Measurements from ENCODE around the gene AMH. TPM values are rescaled to one million over a fixed set of nuclear protein-coding genes. Genes with fewer than 3 reads are reported as not detected.

The AMH gene
- total RNA-seq, 1 donor: 2.2 TPM

DNA sequence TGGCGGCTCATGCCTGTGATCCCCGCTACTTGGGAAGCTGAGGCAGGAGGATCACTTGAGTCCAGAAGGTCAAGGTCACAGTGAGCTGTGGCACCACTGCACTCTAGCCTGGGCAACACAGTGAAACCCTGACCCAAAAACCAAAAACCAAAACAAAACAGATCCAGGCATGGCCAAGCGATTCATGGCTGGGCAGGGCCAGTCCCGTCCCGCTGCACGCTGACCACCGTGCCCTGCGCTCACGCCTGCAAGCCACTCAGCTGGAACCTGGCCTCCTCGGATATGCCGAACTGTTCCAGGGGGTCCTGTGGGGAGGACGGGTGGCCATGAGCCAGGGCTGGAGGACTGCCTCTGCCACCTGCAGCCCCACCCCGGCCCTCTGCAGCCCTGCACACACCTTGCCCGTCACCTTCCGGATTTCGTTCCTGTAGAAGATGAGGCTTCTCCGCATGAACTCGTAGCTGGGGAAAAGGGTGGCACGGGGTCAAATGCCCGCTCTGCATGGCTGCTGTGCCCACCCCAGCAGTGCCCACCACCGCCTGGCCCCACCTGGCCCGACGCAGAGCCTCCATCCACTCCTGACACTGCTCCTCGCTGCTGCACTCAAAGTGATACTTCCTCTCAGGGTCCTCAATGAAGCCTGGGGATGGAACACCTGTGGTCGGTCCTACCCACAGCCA, 15.4 kb upstream of the AMH start:
- DNase-seq (ENCODE audit: low read depth in 2 of 3, low spot score in 2 of 3): no peak

DNA sequence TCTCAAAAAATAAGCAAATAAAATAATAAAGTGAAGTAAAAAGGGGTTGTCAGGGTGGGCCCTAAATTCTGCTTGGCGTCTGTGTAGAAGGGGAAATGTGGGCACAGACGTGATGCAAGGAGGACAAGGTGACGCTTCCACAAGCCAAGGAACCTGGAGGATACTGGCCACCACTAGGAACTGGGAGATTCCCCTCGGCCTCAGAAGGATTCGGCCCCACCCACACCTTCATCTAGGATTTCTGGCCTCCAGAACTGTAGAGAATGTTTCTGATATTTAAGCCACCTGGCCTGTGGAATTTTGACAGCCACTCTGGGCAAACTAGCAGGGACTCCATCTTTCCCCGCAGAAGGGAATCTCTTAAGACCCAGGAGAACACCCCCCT, 14.1 kb upstream of the AMH start:
- no peak for DNase-seq (ENCODE audit: low read depth in 2 of 3, low spot score in 2 of 3)

DNA sequence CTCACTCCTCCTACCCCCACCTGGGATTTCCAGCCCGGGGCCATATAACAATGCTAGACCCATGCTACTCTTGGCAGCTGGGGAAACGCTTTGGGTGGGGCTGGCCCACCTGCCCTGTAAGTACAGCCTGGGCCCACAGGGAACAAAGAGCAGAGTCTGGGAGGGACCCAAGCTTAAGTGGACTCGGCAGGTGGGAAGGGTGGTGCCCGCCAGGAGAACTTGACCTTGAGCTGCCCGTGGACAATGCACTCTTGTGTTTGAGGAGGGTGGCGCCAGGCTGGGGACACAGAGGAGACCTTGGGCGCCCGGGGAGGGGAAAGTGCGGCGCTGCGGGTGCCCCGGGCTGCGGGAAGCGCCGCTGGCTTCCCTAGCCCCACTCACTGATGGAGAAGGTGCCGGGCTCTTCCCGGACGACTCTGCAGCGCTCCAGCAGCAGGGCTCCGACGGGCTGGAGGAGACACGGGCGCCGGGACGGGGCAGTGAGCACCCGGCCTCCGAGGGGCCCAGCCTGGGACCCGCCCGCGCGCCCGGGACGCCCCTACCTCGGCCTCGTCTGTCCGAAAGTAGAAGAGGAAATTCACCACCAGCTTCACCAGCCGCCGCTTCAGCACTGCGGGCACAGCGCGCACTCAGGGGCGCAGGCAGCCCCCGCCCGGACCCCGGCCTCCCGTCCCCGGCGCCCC, 13.6 kb upstream of the AMH start:
- DNase-seq (ENCODE audit: low read depth in 2 of 3, low spot score in 2 of 3): no peak

DNA sequence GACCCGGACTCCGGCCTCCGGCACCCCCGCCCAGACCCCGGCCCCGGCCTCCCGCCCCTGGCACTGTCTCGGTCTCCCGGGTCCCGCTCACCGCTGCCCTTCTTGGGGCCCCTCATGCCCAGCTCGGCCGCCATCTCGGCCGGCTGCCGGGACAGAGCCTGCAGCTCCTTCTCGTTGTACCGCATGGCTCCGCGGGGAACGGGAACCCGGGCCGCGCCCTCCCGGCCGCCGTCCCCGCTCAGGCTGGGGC, 13.1 kb upstream of the AMH start:
- DNase-seq (ENCODE audit: low read depth in 2 of 3, low spot score in 2 of 3): no peak

DNA sequence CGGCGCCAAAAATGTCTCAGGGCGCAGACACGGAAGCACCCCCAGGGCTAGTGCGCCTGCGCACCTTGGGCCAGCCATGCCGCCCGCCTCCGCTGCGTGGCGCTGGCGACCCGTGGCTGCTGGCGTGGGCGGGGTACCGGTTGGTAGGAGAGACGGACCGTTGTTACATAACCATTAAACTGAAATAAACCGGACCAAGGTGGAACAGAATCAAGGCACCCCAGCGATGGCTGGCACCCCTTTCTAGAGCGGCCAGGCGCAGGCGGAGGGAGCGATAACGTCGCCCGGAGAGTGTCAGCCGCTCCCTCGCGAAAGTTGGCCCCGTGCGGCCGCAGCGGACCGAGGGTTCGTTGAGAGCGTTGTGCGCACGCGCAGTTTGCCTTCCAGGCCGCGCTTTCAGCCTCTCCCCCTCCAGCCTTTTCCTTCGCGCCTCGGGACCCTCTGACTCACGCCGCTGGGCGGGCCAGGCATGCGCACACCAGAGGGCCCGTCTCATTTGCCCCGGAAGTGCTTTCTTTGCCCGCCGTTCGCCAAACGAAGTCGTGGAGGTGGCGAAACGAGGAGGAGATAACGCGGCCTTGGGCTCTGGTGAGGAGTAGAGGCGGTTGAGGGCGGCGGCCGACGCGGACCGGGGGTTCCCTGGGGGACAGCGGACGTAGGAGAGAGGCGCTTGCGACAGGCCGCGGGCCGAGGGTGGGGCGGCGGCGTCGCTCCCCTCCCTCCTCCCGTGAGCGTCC, 12.6 kb upstream of the AMH start, which contains the start of the genes PLEKHJ1 and SF3A2:
PLEKHJ1 (minus strand) TSS at position 16 of the 737 bp plus-strand sequence. CDS start 81 bp downstream, outside the sequence.
SF3A2 (plus strand) TSS at position 511 of the 737 bp plus-strand sequence. CDS start 6,595 bp downstream, outside the sequence.
- peak; percentile 98 to 100 (median 99) for DNase-seq (ENCODE audit: low read depth in 2 of 3, low spot score in 2 of 3)

DNA sequence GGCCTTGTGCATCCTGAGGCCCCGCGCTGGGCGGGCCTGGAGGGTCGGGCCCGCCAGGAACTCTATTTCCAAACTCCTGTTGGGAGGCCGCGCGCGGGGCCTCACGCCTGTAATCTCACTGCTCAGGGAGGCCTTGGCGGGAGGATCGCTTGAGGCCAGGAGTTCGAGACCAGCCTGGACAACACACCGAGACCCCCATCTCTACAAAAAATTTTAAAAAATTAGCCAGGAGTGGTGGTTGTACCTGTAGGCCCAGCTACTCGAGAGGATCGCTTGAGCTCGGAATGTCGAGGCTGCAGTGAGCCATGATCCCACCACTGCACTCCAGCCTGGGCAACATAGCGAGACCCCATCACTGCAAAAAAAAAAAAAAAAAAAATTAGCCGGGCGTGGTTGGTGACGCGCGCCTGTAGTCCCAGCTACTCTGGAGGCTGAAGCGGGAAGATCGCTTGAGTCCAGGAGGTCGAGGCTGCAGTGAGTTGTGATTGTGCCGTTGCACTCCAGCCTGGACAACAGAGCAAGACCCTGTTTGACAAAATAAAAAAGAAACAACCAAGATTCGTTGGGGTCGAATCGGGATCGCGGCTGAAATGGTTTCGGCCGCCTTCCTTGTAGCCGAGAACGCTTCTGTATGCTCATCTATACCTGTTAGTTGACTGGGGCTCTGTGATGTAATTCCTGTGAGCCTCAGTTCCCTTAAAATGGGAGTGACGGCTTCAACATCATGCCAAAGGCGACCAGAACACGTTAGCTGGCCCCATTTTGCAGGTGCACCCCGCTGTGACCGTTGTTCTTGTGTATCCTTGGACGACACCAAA, 11.9 kb upstream of the AMH start:
- DNase-seq (ENCODE audit: low read depth in 2 of 3, low spot score in 2 of 3): no peak

DNA sequence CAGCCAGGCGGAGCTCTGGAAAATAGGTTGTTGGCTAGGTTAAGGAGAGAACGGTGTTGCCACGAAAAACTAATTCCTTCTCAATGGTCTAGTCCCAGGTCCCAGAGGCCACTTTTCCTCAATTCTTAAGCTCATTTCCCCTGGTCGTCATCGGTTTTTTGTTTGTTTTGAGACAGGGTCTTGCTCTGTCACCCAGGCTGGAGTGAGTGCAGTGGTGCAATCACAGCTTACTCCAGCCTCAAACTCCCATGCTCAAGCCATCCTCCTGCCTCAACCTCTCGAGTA, 11.3 kb upstream of the AMH start:
- no peak for DNase-seq (ENCODE audit: low read depth in 2 of 3, low spot score in 2 of 3)

DNA sequence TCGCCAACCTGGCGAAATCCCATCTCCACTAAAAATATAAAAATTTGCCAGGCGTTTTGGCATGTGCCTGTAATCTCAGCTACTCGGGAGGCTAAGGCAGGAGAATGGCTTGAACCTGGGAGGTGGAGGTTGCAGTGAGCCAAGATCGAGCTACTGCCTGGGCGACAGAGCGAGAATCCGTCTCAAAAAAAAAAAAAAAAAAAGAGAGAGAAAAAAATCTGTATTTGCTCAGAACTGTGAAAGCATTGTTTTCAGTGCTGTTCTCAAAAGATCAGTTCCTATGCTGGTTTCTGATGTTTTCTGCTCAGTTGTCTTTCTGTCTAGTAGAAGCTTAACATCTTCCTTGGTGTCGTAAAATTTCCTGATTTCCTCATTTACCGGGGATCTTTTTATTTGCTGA, 9.9 kb upstream of the AMH start:
- no peak for DNase-seq (ENCODE audit: low read depth in 2 of 3, low spot score in 2 of 3)

DNA sequence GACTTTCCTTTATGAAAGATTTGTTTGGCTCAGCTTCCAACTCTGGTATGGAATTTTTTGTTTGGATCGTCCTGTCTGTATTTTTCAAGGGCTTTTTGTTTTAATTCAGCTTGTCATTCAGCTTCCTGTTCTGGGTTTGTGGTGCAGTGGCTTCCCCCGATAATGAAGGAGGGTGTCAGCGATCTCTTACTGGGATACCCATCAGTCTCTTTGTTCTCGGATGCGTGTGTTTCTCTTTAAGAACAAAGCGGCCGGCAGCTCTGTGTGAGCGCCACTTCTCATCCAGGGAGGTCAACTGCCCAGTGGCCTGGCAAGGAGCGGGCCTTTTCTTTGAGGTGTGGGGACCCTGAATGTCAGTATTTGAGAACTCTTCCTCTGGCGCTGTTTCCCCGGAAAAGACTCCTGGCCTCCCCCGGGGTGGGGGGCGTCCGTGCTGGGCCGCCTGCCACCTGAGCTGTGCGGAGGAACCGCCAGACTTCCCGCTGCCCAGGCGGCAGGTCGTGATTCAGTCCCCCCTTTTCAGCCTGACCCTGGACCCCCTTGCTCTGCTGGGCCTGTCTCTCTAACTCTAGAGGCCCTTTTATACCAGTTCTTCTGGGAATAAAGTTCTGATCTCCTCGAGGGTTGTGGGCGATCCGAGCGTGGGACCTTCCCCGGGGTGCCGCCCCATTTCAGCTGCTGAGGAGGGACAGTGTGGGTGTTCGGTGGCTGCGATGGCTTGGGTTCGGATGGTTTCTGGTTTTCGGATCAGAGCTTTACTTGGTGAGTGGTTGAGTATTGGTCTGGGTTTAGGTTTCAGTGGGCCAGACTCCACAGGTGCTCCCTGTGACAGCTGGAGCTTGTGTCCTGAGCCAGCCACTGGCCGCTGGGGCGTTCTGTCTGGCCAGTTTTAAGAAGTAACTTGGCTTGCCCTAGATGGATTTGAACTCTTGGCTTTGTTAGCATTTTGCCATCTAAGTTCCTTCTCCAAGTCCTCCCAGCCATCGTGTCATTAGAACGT, 9.1 kb upstream of the AMH start:
- DNase-seq (ENCODE audit: low read depth in 2 of 3, low spot score in 2 of 3): peak in 2 of 3 donors; percentile 54 to 58

DNA sequence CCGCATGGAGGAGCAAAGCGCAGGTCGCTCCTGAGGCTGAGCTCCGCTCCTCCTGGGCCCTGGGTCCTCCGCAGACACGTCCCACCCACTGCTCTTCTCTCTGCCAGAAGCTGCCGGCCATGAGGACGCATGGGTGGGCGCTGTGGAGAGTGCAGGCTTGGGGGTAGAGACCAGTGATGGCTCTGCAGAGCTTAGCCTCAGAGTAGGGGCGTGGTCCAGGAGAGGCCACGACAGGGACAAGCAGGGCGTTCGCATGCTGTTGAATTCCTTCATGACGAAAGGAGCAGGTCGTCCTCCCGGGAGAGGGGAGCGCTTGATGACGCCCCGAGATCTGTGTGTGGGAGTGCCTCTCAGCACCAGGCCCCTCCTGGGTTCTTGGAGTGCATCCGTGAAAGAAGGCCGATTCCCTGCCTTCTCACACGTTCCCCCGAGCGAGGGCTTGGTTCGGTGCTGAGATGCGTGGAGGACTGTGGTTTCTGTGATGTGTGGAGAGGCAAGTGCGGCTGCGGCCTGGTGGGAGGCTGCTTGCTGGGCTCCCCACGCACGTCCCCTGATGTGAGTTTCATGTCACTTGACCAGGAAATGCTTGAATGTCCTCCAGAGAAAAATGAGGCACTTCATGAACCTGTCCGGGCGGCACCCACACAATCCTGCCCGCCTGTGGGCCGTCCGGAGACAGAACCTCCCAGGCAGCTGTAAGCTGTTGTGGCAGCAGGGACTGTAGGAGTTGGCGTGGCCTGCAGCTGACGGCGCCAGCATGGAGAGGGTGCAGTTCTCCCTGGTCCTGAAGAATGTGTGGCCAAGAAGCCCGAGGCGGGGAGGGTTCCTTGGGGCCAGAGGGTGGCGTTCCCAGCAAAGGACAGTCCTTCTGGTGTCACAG, 8.0 kb upstream of the AMH start:
- DNase-seq (ENCODE audit: low read depth in 2 of 3, low spot score in 2 of 3): no peak

DNA sequence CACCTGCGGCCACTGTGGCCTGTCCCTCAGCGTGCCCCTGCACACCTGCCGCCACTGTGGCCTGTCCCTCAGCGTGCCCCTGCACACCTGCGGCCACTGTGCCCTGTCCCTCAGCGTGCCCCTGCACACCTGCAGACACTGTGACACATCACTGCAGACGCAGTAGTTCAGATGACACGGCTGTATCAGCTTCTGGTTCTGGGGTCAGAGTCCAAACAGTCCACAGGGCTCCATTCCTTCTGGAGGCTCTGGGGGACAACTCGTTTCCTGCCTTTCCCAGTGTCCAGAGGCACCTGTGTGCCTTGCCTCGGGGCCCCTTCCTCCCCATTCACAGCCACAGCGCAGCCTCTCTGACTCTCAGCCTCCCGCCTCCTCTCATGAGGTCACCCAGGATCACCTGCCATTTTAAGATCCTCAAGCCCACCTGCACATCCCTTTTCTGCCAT, 7.0 kb upstream of the AMH start:
- no peak for DNase-seq (ENCODE audit: low read depth in 2 of 3, low spot score in 2 of 3)

DNA sequence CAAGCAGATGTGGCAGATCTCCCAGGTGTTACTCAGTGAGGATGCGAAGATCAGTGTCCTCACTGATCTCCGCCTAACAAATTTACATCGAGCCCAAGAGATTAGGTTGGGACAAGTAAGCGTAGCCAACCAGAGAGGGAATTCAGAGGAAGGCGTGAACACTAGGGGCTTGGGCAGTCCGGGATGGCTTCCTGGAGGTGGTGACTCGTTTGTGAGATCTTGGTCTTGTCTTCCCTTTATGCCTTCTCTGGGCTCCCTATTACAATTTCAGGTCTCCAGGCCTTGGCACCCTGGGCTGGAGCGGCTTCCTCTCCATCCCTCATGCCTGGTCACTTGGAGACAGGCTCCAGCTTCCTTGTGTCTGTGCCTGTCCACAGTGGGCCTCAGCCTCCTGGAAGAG, 6.3 kb upstream of the AMH start:
- DNase-seq (ENCODE audit: low read depth in 2 of 3, low spot score in 2 of 3): no peak

DNA sequence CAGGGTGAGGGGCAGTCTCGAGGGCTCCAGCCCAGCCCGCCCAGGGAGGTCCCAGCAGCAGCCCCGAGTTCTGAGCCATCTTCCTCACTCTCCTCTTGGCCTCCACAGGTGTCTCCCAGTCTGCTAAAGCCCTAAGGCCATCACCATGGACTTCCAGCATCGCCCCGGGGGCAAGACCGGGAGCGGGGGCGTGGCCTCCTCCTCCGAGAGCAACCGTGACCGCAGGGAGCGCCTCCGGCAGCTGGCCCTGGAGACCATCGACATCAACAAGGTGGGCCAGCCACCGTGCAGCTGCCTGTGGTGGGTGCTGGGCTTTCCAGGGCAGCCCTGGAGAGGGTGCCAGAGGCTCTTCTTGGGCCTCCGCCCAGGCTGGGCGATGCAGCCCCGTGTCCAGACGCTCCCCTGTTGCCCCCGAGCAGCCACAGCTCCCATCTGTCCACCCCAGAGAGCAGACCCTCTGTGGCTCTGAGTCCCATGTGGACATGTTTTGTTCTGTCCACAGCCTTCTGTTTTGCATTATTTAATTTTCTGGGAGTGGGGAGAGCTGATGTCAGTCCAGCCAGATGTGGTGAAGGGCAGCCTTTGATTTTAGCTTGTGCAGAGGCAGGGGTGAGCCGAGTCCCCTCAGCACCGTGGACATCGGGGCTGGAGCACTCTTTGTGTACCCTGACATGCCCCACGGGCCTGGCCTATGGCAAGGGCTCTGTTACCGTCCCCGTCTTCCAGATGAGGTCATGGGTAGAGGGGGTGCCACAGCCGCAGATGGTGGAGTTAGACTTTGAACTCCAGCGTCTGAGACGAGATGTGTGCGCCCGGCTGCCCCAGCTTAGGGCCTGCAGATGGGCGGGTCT, 5.6 kb upstream of the AMH start:
- no peak for DNase-seq (ENCODE audit: low read depth in 2 of 3, low spot score in 2 of 3)

DNA sequence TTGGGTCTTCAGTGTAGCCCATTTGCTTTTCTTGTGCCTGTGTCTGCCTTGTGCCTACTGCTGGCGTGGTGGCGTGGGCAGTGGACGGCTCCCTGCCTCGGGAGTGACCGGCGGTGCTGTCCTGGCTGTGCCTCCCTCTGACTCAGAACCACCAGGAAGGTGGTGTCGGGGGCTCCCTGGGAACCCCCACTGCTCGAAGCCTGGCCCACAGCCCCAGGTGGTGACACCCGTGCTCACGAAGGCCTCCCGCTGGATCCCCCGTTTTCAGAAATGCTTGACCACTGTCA, 5.1 kb upstream of the AMH start:
- no peak for DNase-seq (ENCODE audit: low read depth in 2 of 3, low spot score in 2 of 3)

DNA sequence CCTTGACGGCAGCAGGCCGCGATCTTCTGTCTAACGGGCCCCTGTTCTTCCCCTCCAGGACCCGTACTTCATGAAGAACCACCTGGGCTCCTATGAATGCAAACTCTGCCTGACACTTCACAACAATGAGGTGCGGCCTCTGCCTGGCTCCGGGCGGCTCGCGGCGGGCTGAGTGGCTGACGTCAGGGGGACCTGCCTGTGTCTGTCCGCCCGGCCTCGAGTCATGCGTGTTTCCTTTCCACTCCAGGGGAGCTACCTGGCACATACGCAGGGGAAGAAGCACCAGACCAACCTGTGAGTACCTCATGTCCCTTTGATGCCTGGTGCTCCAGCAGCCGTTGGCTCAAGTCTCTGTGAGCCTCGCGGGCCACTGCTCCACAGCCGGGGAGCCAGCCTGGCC, 4.6 kb upstream of the AMH start:
- no peak for DNase-seq (ENCODE audit: low read depth in 2 of 3, low spot score in 2 of 3)

DNA sequence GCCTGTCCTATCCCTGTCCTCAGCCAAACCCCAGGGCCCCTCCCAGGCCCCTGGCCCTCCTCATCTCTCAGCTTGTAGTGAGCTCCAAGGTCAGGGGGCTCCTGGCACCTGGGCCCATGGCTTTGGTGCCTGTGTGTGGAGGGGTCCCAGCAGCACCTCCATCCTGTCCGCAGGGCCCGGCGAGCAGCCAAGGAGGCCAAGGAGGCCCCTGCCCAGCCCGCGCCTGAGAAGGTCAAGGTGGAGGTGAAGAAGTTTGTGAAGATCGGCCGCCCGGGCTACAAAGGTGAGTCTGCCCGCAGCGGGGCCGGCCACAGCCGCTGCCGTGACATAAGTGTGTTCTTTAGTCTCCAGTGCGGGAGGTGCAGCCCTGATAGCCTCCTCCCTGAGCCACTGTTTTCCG, 3.9 kb upstream of the AMH start:
- no peak for DNase-seq (ENCODE audit: low read depth in 2 of 3, low spot score in 2 of 3)

DNA sequence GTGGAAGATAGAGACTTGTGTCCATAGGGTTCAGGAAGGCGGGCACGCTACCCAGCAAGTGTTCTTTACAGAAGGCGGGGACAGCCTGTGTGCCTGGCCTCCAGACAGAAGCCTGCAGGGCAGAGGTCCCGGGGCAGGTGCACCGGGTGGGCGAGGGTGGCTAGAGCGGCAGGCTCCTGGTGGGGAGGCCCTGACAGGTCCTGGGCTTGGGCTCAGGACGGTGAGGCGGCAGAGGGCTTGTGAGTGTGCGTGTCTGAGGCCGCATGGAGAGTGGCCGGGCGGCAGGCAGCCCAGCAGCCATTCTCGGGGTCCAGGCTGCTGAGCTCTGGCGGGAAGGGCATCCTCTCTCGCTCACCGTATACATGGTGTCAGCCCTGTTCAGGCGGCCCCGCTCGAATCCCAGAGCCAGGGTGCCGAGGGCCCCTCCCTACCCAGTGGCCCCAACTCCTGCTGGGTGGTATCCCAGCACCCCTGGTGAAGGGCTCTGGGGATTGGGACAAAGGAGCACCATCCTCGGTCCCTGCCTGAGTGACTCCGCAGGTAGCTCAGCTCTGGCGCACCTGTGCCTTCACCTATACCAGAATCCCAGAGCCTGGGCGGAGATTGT, 3.0 kb upstream of the AMH start:
- DNase-seq (ENCODE audit: low read depth in 2 of 3, low spot score in 2 of 3): no peak

DNA sequence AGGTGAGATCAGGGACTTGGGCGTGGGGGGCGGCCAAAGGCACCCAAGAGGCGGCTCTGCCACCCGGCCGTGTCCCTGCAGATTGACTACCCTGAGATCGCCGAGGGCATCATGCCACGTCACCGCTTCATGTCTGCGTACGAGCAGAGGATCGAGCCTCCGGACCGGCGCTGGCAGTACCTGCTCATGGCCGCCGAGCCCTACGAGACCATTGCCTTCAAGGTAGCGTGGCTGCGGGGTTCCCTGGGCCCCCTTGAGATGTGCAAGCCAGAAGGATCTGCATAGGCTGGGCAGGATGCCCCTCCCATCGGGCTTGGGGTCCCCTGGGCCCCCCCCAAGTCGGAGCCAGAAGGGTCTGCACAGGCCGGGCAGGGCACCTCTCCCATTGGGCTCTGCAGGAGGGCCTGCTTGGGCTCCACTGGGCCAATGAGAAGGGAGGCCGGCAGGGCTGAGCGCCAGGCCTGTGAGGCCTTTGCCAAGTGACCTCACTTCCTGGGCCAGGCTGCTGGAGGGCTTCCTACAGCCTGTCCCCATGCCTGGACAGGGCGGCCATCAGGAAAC, 2.2 kb upstream of the AMH start:
- no peak for DNase-seq (ENCODE audit: low read depth in 2 of 3, low spot score in 2 of 3)

All from hematopoietic multipotent progenitor cell (in vitro differentiated cells).